H9 (cell line): ENCODE data around the gene METTL21C. TPM values are rescaled to one million over a fixed set of nuclear protein-coding genes. Genes with fewer than 3 reads are reported as not detected.

Experiments
- DNase-seq: peaks from one replicate; pipeline ENCODE4 v3.0.0-alpha.2; 2017
- H2AFZ ChIP-seq: one replicate; pipeline ENCODE4 v1.6.1; 2013; ENCODE audit warnings: mild to moderate bottlenecking, low read length, control low read depth, moderate library complexity
- H2AK5ac ChIP-seq: 2 replicates; pipeline ENCODE4 v1.6.1; 2013; ENCODE audit warnings: low read length, control low read depth, mixed read lengths; ENCODE audit not compliant: insufficient read length
- H2BK120ac ChIP-seq: one replicate; pipeline ENCODE4 v1.6.1; 2013; ENCODE audit warnings: low read depth, mild to moderate bottlenecking, low read length, control low read depth, inconsistent platforms; ENCODE audit not compliant: poor library complexity, severe bottlenecking
- H2BK12ac ChIP-seq: 2 replicates; pipeline ENCODE4 v1.6.1; 2013; ENCODE audit warnings: low read length, control low read depth, mixed read lengths, low read depth; ENCODE audit not compliant: insufficient read length
- H2BK15ac ChIP-seq: 2 replicates; pipeline ENCODE4 v1.6.1; 2013; ENCODE audit warnings: low read depth, low read length, control low read depth
- H2BK20ac ChIP-seq: one replicate; pipeline ENCODE4 v1.6.1; 2013; ENCODE audit warnings: low read depth, mild to moderate bottlenecking, low read length, control low read depth, inconsistent platforms; ENCODE audit not compliant: poor library complexity, severe bottlenecking
- H2BK5ac ChIP-seq: 2 replicates; pipeline ENCODE4 v1.6.1; 2013; ENCODE audit warnings: low read length, control low read depth, mixed read lengths; ENCODE audit not compliant: insufficient read length
- H3K14ac ChIP-seq: 2 replicates; pipeline ENCODE4 v1.6.1; 2013; ENCODE audit warnings: low read length, control low read depth; ENCODE audit not compliant: insufficient read depth
- H3K18ac ChIP-seq: 2 replicates; pipeline ENCODE4 v1.6.1; 2013; ENCODE audit warnings: low read depth, mild to moderate bottlenecking, mixed read lengths, low read length, control low read depth; ENCODE audit not compliant: insufficient read length
- H3K23ac ChIP-seq: 2 replicates; pipeline ENCODE4 v1.6.1; 2013; ENCODE audit warnings: low read length, control low read depth, mixed read lengths, low read depth; ENCODE audit not compliant: insufficient read length
- H3K23me2 ChIP-seq: 2 replicates; pipeline ENCODE4 v1.6.1; 2013; ENCODE audit warnings: low read depth, mild to moderate bottlenecking, mixed read lengths, low read length, control low read depth; ENCODE audit not compliant: insufficient read length, poor library complexity, severe bottlenecking
- H3K27ac ChIP-seq: 2 replicates; pipeline ENCODE4 v1.5.1; 2013; ENCODE audit warnings: low read length, control low read depth, mixed read lengths, low read depth; ENCODE audit not compliant: insufficient read length
- H3K27me3 ChIP-seq: 2 replicates; pipeline ENCODE4 v1.6.1; 2013; ENCODE audit warnings: low read length, control low read depth, inconsistent platforms; ENCODE audit not compliant: insufficient read depth
- H3K4ac ChIP-seq: 2 replicates; pipeline ENCODE4 v1.6.1; 2013; ENCODE audit warnings: low read depth, mild to moderate bottlenecking, control low read depth, inconsistent platforms, low read length, moderate library complexity
- H3K4me1 ChIP-seq: 2 replicates; pipeline ENCODE4 v1.6.1; 2013; ENCODE audit warnings: low read length, control low read depth, inconsistent platforms; ENCODE audit not compliant: insufficient read depth
- H3K4me2 ChIP-seq: 2 replicates; pipeline ENCODE4 v1.6.1; 2013; ENCODE audit warnings: low read length, control low read depth, mixed read lengths; ENCODE audit not compliant: insufficient read length, insufficient read depth
- H3K56ac ChIP-seq: 2 replicates; pipeline ENCODE4 v1.6.1; 2013; ENCODE audit warnings: low read depth, mild to moderate bottlenecking, mixed read lengths, low read length, control low read depth; ENCODE audit not compliant: insufficient read length
- H3K79me1 ChIP-seq: 2 replicates; pipeline ENCODE4 v1.6.1; 2013; ENCODE audit warnings: low read depth, mild to moderate bottlenecking, moderate library complexity, low read length, control low read depth, inconsistent platforms; ENCODE audit not compliant: insufficient read depth, poor library complexity, severe bottlenecking
- H3K79me2 ChIP-seq: 2 replicates; pipeline ENCODE4 v1.6.1; 2013; ENCODE audit warnings: low read length, control low read depth, inconsistent platforms; ENCODE audit not compliant: insufficient read depth
- H3K9ac ChIP-seq: 2 replicates; pipeline ENCODE4 v1.6.1; 2013; ENCODE audit warnings: low read length, control low read depth, mixed read lengths; ENCODE audit not compliant: insufficient read length; ENCODE audit errors: extremely low read depth
- H3K9me3 ChIP-seq: one replicate; pipeline ENCODE4 v1.6.1; 2013; ENCODE audit warnings: low read depth, low read length, inconsistent platforms; ENCODE audit not compliant: control insufficient read depth
- H3T11ph ChIP-seq: one replicate; pipeline ENCODE4 v1.6.1; 2013; ENCODE audit warnings: mild to moderate bottlenecking, low read length, control low read depth, inconsistent platforms
- H4K20me1 ChIP-seq: one replicate; pipeline ENCODE4 v1.6.1; 2013; ENCODE audit not compliant: control insufficient read depth, insufficient read length, insufficient read depth
- H4K5ac ChIP-seq: 2 replicates; pipeline ENCODE4 v1.6.1; 2013; ENCODE audit warnings: low read depth, mild to moderate bottlenecking, mixed read lengths, low read length, control low read depth; ENCODE audit not compliant: insufficient read length
- H4K8ac ChIP-seq: replicated peaks from 2 replicates; pipeline ENCODE4 v1.6.1; 2013; ENCODE audit warnings: low read length, control low read depth, mixed read lengths, low read depth; ENCODE audit not compliant: insufficient read length
- H4K91ac ChIP-seq: 2 replicates; pipeline ENCODE4 v1.6.1; 2013; ENCODE audit warnings: low read depth, mild to moderate bottlenecking, moderate library complexity, mixed read lengths, low read length, control low read depth; ENCODE audit not compliant: insufficient read length
- H3K27ac Mint-ChIP-seq, 3 experiments: 2 replicates in 2 of 3; 3 replicates in 1 of 3; pipeline ENCODE4 v1.8.0; 2020 to 2021; ENCODE audit warnings: mixed read lengths in 3 of 3, mild to moderate bottlenecking in 1 of 3, moderate library complexity in 1 of 3
- H3K27me3 Mint-ChIP-seq: 2 replicates; pipeline ENCODE4 v1.8.0; 2021; ENCODE audit warnings: low read depth, mild to moderate bottlenecking, moderate library complexity, mixed read lengths
- H3K36me3 Mint-ChIP-seq, 3 experiments: 2 replicates in 2 of 3; 3 replicates in 1 of 3; pipeline ENCODE4 v1.8.0; 2020 to 2021; ENCODE audit warnings: low read depth in 3 of 3, mixed read lengths in 3 of 3; ENCODE audit not compliant: insufficient read depth in 1 of 3
- H3K4me1 Mint-ChIP-seq, 2 experiments: 2 replicates each; pipeline ENCODE4 v1.8.0; 2020; ENCODE audit warnings: mixed read lengths in 2 of 2
- H3K4me3 Mint-ChIP-seq, 2 experiments: 2 replicates in 1 of 2; 3 replicates in 1 of 2; pipeline ENCODE4 v1.8.0; 2020 to 2021; ENCODE audit warnings: mild to moderate bottlenecking in 2 of 2, mixed read lengths in 2 of 2, moderate library complexity in 1 of 2
- H3K9me3 Mint-ChIP-seq, 2 experiments: 2 replicates in 1 of 2; 3 replicates in 1 of 2; pipeline ENCODE4 v1.8.0; 2020; ENCODE audit warnings: mild to moderate bottlenecking in 2 of 2, mixed read lengths in 2 of 2, moderate library complexity in 1 of 2
- WGBS: extraction: QIAGEN DNeasy Blood & Tissue Kit; methylation state at CpG from one replicate; pipeline ENCODE4 v1.1.7; 2013; ENCODE audit warnings: missing lambda C conversion rate, low lambda C conversion rate, mixed read lengths; ENCODE audit not compliant: insufficient read length; ENCODE audit errors: extremely low coverage; 5-methylcytosine and 5-hydroxymethylcytosine counted together
- total RNA-seq: library from RNA; stranded (reverse); gene quantifications from 2 replicates; pipeline ENCODE4 v1.2.1, GENCODE V29; 2021
- TF ChIP-seq, protein P1 (sequence below): fragments of 200-600 bp; sonication (generic); conservative IDR thresholded peaks from 3 replicates; pipeline ENCODE4 v1.8.0; 2021; ENCODE audit warnings: antibody characterized with exemption, mild to moderate bottlenecking

Gene METTL21C
- total RNA-seq, 1 experiment from 2014 or later, result not detected

DNA sequence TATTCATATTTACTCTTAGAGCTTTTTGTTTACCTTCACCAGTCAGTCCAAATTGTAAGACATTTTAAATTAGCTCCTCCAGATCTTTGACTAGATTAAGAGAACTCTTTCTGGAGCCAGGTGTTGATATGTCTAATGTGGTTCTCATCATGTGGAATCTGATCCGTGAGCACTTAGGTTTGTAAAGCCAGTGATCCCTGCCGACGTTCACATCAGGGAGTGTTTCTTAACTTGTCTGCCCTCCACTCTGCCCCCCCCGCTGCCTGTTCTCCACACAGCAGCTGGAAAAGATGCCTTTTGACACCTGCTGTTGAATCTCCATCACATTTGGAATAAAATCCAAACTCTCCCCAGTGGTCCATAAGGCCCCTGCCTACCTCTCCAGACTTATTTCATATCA is 17.7 kb downstream of the METTL21C start:
- Histone ChIP-seq H3K4me1 (no peaks in the 10 kb centered on the region), H3K27ac (no peak overlapping the region), H3K4ac (no peak overlapping the region), H3K56ac (no peak overlapping the region), H3K9ac (no peak overlapping the region), H3T11ph (no peak overlapping the region), H3K23ac (no peak overlapping the region), H4K5ac (no peak overlapping the region), H3K27me3 (no peaks in the 10 kb centered on the region), H2BK12ac (no peak overlapping the region), H2BK5ac (no peak overlapping the region), H2AK5ac (no peak overlapping the region), H3K4me2 (no peak overlapping the region), H3K18ac (no peak overlapping the region), H4K8ac (no peak overlapping the region), H2AFZ (no peak overlapping the region), H3K79me1 (no peaks in the 10 kb centered on the region), H3K9me3 (no peaks in the 10 kb centered on the region), H2BK120ac (no peak overlapping the region), H2BK15ac (no peak overlapping the region), H4K91ac (no peak overlapping the region), H2BK20ac (no peak overlapping the region), H3K14ac (no peak overlapping the region), H4K20me1 (no peaks in the 10 kb centered on the region), H3K23me2 (no peaks in the 10 kb centered on the region), H3K79me2 (no peaks in the 10 kb centered on the region)
- DNase-seq, result no peak
- H3K9me3 Mint-ChIP-seq, result no peaks in the 10 kb centered on the region
- peaks cover 19 to 62% (median 42%) of the 10 kb centered on the region in 3 experiments; a peak in 6 of 7 replicates for H3K36me3 Mint-ChIP-seq
- H3K27ac Mint-ChIP-seq, result no peak overlapping the region
- H3K4me3 Mint-ChIP-seq, result no peak overlapping the region
- no CpG with 5 or more reads among the region's 4 CpGs for WGBS
- H3K27me3 Mint-ChIP-seq, result no peaks in the 10 kb centered on the region
- peaks cover 4 to 5% of the 10 kb centered on the region in 2 experiments; a peak in 3 of 4 replicates for H3K4me1 Mint-ChIP-seq
- TF ChIP-seq, protein P1, sequence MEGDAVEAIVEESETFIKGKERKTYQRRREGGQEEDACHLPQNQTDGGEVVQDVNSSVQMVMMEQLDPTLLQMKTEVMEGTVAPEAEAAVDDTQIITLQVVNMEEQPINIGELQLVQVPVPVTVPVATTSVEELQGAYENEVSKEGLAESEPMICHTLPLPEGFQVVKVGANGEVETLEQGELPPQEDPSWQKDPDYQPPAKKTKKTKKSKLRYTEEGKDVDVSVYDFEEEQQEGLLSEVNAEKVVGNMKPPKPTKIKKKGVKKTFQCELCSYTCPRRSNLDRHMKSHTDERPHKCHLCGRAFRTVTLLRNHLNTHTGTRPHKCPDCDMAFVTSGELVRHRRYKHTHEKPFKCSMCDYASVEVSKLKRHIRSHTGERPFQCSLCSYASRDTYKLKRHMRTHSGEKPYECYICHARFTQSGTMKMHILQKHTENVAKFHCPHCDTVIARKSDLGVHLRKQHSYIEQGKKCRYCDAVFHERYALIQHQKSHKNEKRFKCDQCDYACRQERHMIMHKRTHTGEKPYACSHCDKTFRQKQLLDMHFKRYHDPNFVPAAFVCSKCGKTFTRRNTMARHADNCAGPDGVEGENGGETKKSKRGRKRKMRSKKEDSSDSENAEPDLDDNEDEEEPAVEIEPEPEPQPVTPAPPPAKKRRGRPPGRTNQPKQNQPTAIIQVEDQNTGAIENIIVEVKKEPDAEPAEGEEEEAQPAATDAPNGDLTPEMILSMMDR, result no peak
